Measurements from ENCODE around the gene TMEM164.

The TMEM164 gene

GRCh38 chrX:110104078-110104477 is 101.2 kb downstream of the TMEM164 start:
- no peak for DNase-seq (ENCODE audit: extremely low read depth, low read depth)
- H3K4me3 ChIP-seq (replicated peaks; ENCODE audit: low read depth, low read length): no peak overlapping the region
- no peak for TF ChIP-seq CTCF (IDR thresholded peaks at IDR 0.05; ENCODE audit: low read depth, low read length, missing control alignments)

DNA sequence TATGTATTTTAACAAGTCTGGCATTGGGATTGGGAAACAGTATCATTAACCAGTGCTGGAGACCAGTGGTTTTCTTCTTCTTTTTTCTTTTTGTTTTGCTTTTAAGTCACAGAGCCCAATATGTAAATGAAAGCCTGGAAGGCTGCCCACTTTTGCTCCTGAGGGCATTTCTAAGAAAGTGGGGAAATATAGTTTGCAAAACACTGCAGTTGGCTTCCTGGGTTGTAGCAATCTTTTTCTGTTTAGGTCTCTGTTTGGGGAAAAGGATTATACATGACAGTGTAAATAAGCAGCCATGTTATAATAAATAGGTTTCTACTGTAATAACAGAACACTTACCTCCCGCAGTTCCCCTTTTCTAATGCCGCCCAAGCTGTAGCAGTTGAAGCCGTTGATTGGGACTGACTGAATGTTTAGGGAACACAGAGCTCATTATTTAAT is 105.5 kb downstream of the TMEM164 start:
- DNase-seq (ENCODE audit: extremely low read depth, low read depth): no peak
- H3K4me3 ChIP-seq (replicated peaks; ENCODE audit: low read depth, low read length): no peak overlapping the region
- no peak for TF ChIP-seq CTCF (IDR thresholded peaks at IDR 0.05; ENCODE audit: low read depth, low read length, missing control alignments)

DNA sequence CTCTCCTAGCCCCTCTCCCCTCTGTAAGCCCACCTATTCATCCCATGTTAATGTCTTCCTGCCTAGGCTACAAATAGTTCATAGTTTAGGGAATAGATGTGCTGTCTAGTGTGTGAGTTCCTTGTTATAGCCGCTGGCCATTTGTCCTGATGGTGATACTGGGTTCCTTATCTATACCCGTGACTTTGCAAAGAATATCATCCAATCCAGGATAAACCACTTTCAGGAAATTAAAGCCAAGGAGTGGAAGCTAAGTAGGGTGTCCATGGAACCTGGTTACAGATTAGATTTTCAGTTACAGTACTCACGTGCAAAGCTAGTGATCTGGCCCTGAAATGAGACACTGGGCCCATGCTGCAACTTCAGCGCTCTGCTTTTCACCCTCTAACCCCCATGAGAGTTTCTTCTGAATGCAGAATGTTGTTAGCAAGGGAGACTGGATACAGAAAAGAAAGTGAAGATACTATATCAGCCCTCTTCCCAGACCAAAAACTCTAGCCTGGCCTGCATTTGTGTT is 111.4 kb downstream of the TMEM164 start:
- TF ChIP-seq CTCF (IDR thresholded peaks at IDR 0.05; ENCODE audit: low read depth, low read length, missing control alignments): no peak
- DNase-seq (ENCODE audit: extremely low read depth, low read depth): no peak
- no peak overlapping the region for H3K4me3 ChIP-seq (replicated peaks; ENCODE audit: low read depth, low read length)

- TF ChIP-seq CTCF (IDR thresholded peaks at IDR 0.05; ENCODE audit: low read depth, low read length, missing control alignments): no peak
- no peak for DNase-seq (ENCODE audit: extremely low read depth, low read depth)
- H3K4me3 ChIP-seq (replicated peaks; ENCODE audit: low read depth, low read length): no peak overlapping the region
Observed at GRCh38 chrX:110116066-110116980, 113.4 kb downstream of the TMEM164 start.

DNA sequence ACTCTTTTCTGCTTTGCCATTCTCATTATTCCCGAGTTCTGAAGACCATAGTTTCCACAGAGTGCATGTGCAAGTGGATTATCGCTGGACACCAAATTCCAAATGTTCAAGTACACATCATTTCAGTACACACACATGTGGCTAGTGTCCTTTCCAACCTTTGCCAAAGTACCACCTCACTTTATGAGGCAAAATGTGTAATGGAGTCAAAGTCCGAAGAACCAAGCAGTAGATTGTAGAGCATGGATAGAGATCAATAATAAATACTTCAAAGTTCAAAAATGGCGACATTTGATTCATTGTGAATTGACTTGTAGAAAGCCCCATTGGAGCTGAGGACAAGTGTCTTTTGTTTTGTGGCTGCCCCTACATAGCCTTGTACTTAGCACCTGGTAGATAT is 115.6 kb downstream of the TMEM164 start:
- DNase-seq (ENCODE audit: extremely low read depth, low read depth): no peak
- H3K4me3 ChIP-seq (replicated peaks; ENCODE audit: low read depth, low read length): no peak overlapping the region
- TF ChIP-seq CTCF (IDR thresholded peaks at IDR 0.05; ENCODE audit: low read depth, low read length, missing control alignments): no peak

DNA sequence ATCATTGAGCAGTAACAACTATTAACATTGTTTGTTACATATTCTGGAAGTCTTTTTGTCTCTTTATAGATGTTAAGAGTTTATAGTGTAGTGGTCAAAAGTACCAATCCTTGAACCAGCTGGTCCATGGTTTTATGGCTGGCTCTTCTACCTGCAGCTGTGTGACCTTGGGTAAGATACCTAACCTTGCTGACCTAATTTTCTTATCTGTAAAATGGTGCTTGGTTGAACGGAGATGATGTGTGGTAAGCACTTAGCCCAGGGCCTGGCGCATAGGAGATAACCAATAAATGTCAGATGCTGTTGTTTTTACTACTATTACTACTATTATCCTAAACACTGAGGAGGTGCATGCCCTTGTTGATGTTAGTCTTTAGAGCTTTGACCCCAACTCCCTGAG is 116.6 kb downstream of the TMEM164 start:
- TF ChIP-seq CTCF (IDR thresholded peaks at IDR 0.05; ENCODE audit: low read depth, low read length, missing control alignments): no peak
- no peak overlapping the region for H3K4me3 ChIP-seq (replicated peaks; ENCODE audit: low read depth, low read length)
- no peak for DNase-seq (ENCODE audit: extremely low read depth, low read depth)
